NCI-H82 (cell line): ENCODE measurements around the gene GPLD1.

Source experiments
- DNase-seq: peaks from one replicate; lab custom pipeline; 2025; lab: John Stamatoyannopoulos, UW

The GPLD1 gene

GRCh38 chr6:24501374-24501773, 12.0 kb upstream of the GPLD1 start:
- no peak for DNase-seq

GRCh38 chr6:24500683-24501082, 11.3 kb upstream of the GPLD1 start:
- no peak for DNase-seq

GRCh38 chr6:24497254-24497970, 8.0 kb upstream of the GPLD1 start:
- no peak for DNase-seq

- no peak for DNase-seq
Measured at GRCh38 chr6:24494821-24495795, 5.7 kb upstream of the GPLD1 start, which contains the start of gene ALDH5A1. Gene ALDH5A1 (plus strand): TSS chr6:24494969. CDS start chr6:24494997, 28 bp downstream.

- no peak for DNase-seq
Measured at GRCh38 chr6:24493945-24494820, 4.8 kb upstream of the GPLD1 start.

DNA sequence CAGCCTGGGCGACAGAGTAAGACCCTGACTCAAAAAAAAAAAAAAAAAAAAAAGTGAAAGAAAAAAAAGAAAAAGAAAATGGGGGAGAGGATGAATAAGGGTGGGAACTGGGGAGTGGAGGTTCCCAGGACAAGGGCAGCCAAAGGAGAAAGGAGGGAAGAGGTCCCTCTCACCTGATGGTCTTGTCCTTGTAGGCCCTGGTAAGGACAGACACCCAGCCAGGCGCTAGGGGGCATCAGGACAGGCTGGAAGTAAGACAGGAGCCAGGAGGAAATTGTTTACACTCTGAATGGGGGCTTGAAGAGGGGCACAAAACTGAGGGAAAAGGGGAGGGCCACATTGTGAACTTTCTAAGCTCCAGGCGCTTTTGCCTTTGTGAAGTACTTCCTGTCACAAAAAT, 3.1 kb upstream of the GPLD1 start:
- peak; percentile 21 for DNase-seq

DNA sequence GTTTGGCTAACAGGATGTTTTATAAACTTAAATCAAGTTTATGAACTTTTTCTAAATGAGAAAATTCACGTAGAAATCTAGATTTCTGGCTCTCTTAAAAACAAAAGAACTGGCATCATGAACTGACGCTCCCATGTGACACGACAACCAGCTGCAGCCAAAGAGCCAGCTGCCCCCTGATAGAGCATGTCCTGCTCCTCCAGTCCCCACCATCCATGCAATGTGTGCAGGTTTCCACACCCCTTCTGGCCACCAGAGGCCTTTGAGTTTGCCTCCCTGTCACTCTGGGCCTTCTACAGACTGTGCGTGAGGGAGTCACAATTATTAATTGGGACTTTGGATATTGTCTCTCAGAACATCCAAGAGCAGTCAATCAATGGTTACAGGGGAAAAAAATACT, 1.6 kb upstream of the GPLD1 start:
- DNase-seq, result no peak

- DNase-seq, result no peak
Measured at GRCh38 chr6:24489881-24490280, 503 bp upstream of the GPLD1 start.

DNA sequence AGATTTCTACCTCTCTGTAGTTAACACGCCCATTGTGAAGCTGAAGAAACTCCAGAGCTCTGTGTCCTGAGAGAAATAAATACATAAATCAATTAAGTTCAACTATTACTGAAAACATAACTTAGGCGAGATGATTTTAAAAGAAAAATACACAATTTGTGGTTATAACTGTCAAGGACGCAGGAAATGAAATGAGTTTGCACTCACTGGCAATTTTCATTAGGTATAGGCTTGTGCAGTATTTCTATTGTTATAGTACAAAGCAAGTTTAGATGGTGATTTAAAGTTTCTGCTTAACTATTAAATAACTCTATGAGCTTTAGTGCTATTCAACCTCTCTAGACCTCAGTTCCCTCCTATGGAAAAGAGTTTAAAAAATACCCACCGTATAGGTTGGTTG, 3.3 kb downstream of the GPLD1 start:
- no peak for DNase-seq

- no peak for DNase-seq
Measured at GRCh38 chr6:24484657-24485323, 4.6 kb downstream of the GPLD1 start.

DNA sequence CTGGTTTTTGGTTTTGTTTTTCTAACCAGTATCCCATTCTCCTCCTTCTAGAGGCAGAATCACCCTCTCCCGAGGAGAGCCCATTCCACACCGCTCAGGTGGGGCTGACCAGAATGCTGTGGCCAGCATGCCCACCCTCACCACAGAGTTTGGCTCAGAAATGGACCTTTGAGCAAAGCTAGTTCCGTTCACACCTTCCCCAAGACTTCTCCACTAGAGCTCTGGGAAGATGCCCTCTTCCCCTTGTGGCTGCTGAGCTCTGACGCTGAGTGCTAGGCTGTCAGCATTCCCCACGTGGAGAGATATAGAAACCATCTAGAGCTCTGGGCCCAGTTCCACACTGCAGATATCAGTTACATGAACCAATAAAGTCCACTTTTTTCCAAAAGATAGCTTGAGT, 7.9 kb downstream of the GPLD1 start:
- DNase-seq, result no peak

DNA sequence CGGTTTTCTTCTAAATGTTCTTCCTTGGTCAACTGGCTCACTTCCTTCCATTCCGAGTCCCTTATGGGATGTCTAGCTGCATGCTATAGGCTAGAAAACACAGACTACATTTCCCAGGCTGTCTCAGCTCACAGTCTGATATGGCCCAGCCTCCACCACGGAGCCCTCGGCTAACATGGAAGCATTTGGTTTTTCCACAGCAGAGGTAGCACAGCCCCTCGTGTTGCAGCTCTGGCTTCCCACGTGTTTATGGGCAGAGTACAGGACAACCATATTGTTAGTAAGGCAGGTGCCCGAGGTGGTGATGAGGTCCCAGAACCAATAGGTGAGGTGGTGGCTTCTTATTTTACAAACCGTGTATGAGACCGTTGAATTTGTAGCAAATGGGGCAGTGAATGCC, 8.7 kb downstream of the GPLD1 start:
- DNase-seq, result no peak

GRCh38 chr6:24478903-24479302, 10.5 kb downstream of the GPLD1 start:
- no peak for DNase-seq

GRCh38 chr6:24477070-24477469, 12.3 kb downstream of the GPLD1 start:
- peak; percentile 83 for DNase-seq

DNA sequence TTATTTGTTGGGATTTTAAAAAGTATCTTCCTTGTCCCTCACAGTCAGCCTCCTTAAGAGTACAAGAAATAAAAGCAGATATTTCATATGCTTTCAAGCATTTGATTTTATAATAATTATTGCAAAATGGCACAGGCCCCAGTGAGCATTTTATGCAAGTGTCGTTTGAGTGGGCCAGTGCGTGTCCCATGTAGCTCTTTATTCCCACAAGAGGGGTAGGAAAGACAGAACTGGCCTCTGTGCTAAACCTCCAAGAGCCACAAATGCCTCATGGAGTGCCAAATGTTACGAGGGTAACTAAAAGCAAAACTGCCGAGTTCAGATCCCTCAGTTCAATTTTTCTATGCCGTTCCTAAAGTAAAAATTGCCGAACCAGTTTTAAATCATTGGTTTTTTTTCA, 12.7 kb downstream of the GPLD1 start:
- no peak for DNase-seq

DNA sequence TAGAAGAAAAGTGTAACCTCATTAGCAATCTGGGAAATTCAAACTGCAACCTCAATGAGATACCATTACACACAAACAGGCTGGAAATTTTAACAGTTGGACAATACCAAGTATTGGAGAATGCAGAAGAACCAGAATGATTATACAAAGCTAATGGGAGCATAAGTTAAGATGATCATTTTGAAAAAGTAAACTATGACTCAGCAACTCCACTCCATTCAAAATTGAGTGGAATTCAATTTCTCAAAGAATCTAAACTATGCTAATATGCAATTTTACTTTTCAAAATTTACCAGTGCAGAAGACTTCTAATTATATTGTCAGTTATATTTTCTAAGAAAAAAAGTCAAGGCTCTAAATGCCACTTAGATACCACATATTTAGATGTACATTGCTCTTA, 17.2 kb downstream of the GPLD1 start:
- DNase-seq, result no peak

DNA sequence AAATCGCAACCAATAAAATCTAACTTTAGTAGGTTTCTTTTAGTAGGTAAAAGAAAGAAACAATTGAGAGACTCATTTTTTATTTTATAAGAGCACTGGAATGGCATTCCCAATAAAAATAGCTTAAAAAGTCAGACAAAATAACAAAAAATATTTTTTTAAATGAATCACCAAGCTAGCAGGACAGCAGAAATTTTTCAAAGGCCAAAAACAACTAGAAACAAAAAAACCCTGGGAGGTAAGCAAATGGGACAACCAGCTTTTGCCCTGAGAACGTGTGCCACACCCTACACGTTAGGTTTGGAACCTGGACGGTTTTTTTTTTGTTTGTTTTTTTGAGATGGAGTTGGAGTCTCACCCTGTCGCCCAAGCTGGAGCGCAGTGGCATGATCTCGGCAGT, 19.6 kb downstream of the GPLD1 start:
- DNase-seq, result no peak

DNA sequence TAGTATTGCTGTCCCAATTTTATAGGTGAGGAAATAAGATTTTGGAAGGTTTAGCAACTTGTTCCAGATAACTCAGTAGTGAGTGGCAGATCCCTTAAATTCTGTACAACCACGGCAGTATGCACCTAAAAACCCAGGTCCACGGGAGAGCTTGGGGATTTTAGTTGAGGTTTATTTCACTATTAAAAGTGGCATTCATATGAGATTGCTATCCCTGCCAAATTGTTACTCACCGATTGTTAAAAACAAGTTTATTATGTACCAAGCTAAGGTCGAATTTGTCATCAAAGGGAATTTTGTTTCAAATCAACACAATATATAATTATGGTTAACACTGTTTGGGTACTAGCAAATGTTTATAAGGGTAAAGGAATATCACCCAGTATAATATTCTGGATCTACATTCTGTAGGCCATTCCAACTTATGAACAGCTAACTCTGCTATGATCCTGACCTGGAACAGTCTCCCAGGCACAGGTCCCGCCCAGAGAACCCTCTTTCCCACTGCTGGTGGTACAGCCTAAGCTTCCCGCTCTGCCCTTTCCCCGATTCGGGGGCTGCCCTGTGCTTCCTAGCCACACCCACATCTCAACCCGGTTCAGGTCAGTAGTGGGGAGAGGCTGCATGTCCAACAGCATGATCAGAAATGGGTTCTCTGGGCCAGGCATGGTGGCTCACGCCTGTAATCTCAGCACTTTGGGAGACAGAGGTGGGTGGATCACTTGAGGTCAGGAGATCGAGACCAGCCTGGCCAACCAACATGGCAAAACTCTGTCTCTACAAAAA, 24.9 kb downstream of the GPLD1 start:
- DNase-seq, result no peak

DNA sequence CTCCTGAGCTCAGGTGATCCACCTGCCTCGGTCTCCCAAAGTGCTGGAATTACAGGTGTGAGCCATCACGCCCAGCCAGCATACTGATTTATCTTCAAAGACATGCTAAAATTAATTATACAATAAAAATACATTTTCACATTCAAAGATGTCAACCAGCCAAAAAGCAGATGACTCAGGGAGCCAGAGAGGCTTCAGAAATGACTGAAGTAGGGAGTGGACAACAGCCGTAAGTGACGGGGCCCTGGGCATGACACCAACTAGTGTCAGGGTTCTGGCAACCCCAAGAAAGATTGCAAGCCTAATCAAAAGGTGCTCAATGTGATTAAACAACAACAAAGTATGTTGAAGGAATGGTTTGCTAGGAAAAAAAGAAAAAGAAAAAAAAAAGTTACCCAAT, 28.4 kb downstream of the GPLD1 start:
- no peak for DNase-seq

- DNase-seq, result no peak
Measured at GRCh38 chr6:24458941-24459340, 30.4 kb downstream of the GPLD1 start.

DNA sequence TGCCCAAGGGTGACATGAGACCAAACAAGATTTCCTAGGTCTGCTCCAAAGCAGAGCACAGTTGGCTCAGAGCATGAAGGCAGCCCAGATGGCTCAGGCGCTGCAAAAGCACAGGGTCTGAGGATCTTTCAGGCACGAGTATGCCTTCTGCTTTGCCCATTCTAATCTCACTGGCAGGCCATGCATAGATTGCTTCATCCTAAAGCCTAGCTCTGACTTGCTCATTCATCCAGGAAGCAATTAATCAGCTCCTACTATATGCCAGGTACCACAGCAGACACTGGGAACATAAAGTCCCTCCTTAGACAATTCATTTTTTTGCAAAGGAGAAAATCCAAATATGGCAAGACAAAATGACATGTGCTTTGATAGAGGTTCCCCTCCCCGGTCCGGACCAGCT, 31.2 kb downstream of the GPLD1 start:
- DNase-seq, result no peak
